ENCODE results near the gene JUNB. TPM values are rescaled to one million over a fixed set of nuclear protein-coding genes. Genes with fewer than 3 reads are reported as not detected.

Gene JUNB
- total and polyA plus RNA-seq, 2 donors, result 107 to 545 TPM

GRCh38 chr19:12825254-12826131 lies 34.2 kb downstream of the JUNB start:
- 5% methylated on average over 46 of the region's 46 CpGs for WGBS
- DNase-seq (ENCODE audit: extremely low spot score), result no peak
- Histone ChIP-seq H3K4me1 (ENCODE audit: insufficient read depth) (no peaks in the 10 kb centered on the region), H3K36me3 (ENCODE audit: insufficient read depth) (no peaks in the 10 kb centered on the region), H3K4me3 (ENCODE audit: low read depth, low read length) (peak overlapping the region; percentile 3), H3K27ac (ENCODE audit: low read depth) (no peak overlapping the region)

GRCh38 chr19:12828494-12828893 lies 37.2 kb downstream of the JUNB start:
- no peaks in the 10 kb centered on the region for H3K36me3 ChIP-seq (ENCODE audit: insufficient read depth)
- DNase-seq (ENCODE audit: extremely low spot score), result no peak
- H3K4me3 ChIP-seq (ENCODE audit: low read depth, low read length), result no peak overlapping the region
- 6% methylated on average over 23 of the region's 23 CpGs for WGBS
- H3K27ac ChIP-seq (ENCODE audit: low read depth), result no peak overlapping the region
- H3K4me1 ChIP-seq (ENCODE audit: insufficient read depth), result no peaks in the 10 kb centered on the region

GRCh38 chr19:12833418-12833737 lies 42.1 kb downstream of the JUNB start:
- H3K4me3 ChIP-seq (ENCODE audit: low read depth, low read length), result peak overlapping the region; percentile 37
- DNase-seq (ENCODE audit: extremely low spot score), result no peak
- no peaks in the 10 kb centered on the region for H3K36me3 ChIP-seq (ENCODE audit: insufficient read depth)
- WGBS, result 1% methylated on average over 2 of the region's 5 CpGs
- H3K4me1 ChIP-seq (ENCODE audit: insufficient read depth), result no peaks in the 10 kb centered on the region
- no peak overlapping the region for H3K27ac ChIP-seq (ENCODE audit: low read depth)

- Histone ChIP-seq H3K36me3 (ENCODE audit: insufficient read depth) (no peaks in the 10 kb centered on the region), H3K27ac (ENCODE audit: low read depth) (no peak overlapping the region), H3K4me1 (ENCODE audit: insufficient read depth) (no peaks in the 10 kb centered on the region), H3K4me3 (ENCODE audit: low read depth, low read length) (peak overlapping the region; percentile 37)
- no peak for DNase-seq (ENCODE audit: extremely low spot score)
- WGBS, result 1% methylated on average over 85 of the region's 87 CpGs
Observed at GRCh38 chr19:12833738-12834565, 42.7 kb downstream of the JUNB start.

- peak within 1 kb of the TSS; percentile 37 for H3K4me3 ChIP-seq (ENCODE audit: low read depth, low read length)
- no peak within 1 kb of the TSS for H3K27ac ChIP-seq (ENCODE audit: low read depth)
- no peaks in the 10 kb centered on the region for H3K36me3 ChIP-seq (ENCODE audit: insufficient read depth)
- no peaks in the 10 kb centered on the region for H3K4me1 ChIP-seq (ENCODE audit: insufficient read depth)
- DNase-seq (ENCODE audit: extremely low spot score), result no peak
- 7% methylated on average over 20 of the region's 20 CpGs for WGBS
Observed at GRCh38 chr19:12834566-12834943, 43.3 kb downstream of the JUNB start, which contains the start of gene RTBDN. Gene RTBDN, minus strand, starts transcription at chr19:12834579. Its CDS starts 4,600 bp downstream, at chr19:12829979.

GRCh38 chr19:12834976-12835757 lies 43.9 kb downstream of the JUNB start:
- Histone ChIP-seq H3K4me1 (ENCODE audit: insufficient read depth) (no peaks in the 10 kb centered on the region), H3K36me3 (ENCODE audit: insufficient read depth) (no peaks in the 10 kb centered on the region), H3K27ac (ENCODE audit: low read depth) (no peak overlapping the region), H3K4me3 (ENCODE audit: low read depth, low read length) (no peak overlapping the region)
- 8% methylated on average over 39 of the region's 39 CpGs for WGBS
- no peak for DNase-seq (ENCODE audit: extremely low spot score)

- Histone ChIP-seq H3K36me3 (ENCODE audit: insufficient read depth) (no peaks in the 10 kb centered on the region), H3K27ac (ENCODE audit: low read depth) (no peak overlapping the region), H3K4me3 (ENCODE audit: low read depth, low read length) (no peak overlapping the region), H3K4me1 (ENCODE audit: insufficient read depth) (no peaks in the 10 kb centered on the region)
- 6% methylated on average over 6 of the region's 6 CpGs for WGBS
- DNase-seq (ENCODE audit: extremely low spot score), result no peak
Observed at GRCh38 chr19:12836529-12836863, 45.2 kb downstream of the JUNB start.

- Histone ChIP-seq H3K4me3 (ENCODE audit: low read depth, low read length) (no peak overlapping the region), H3K4me1 (ENCODE audit: insufficient read depth) (no peaks in the 10 kb centered on the region)
- WGBS, result 76% methylated on average over 4 of the region's 4 CpGs
Observed at GRCh38 chr19:12837225-12837624, 45.9 kb downstream of the JUNB start.

GRCh38 chr19:12838182-12838885 lies 47.0 kb downstream of the JUNB start, which contains the start of gene MAST1:
Gene MAST1, plus strand, starts transcription at chr19:12838515. Its CDS starts 58 bp downstream, at chr19:12838573.
- H3K27ac ChIP-seq (ENCODE audit: low read depth), result no peak within 1 kb of the TSS
- no peak for DNase-seq (ENCODE audit: extremely low spot score)
- H3K36me3 ChIP-seq (ENCODE audit: insufficient read depth), result no peaks in the 10 kb centered on the region
- WGBS, result under 1% methylated on average over 69 of the region's 69 CpGs
- peak within 1 kb of the TSS; percentile 22 for H3K4me3 ChIP-seq (ENCODE audit: low read depth, low read length)
- H3K4me1 ChIP-seq (ENCODE audit: insufficient read depth), result no peaks in the 10 kb centered on the region

More at GRCh38 chr19:12837225-12837624, 45.9 kb downstream of the JUNB start:
- DNase-seq (ENCODE audit: extremely low spot score), result no peak
- no peaks in the 10 kb centered on the region for H3K36me3 ChIP-seq (ENCODE audit: insufficient read depth)
- H3K27ac ChIP-seq (ENCODE audit: low read depth), result no peak overlapping the region

- no peak for DNase-seq (ENCODE audit: extremely low spot score)
- WGBS, result 23% methylated on average over 21 of the region's 21 CpGs
- Histone ChIP-seq H3K27ac (ENCODE audit: low read depth) (no peak overlapping the region), H3K4me3 (ENCODE audit: low read depth, low read length) (peak overlapping the region; percentile 22), H3K4me1 (ENCODE audit: insufficient read depth) (no peaks in the 10 kb centered on the region), H3K36me3 (ENCODE audit: insufficient read depth) (no peaks in the 10 kb centered on the region)
Observed at GRCh38 chr19:12838886-12839756, 47.8 kb downstream of the JUNB start.

- H3K36me3 ChIP-seq (ENCODE audit: insufficient read depth), result no peaks in the 10 kb centered on the region
- no peak overlapping the region for H3K27ac ChIP-seq (ENCODE audit: low read depth)
- no peaks in the 10 kb centered on the region for H3K4me1 ChIP-seq (ENCODE audit: insufficient read depth)
- no peak overlapping the region for H3K4me3 ChIP-seq (ENCODE audit: low read depth, low read length)
- no peak for DNase-seq (ENCODE audit: extremely low spot score)
- 20% methylated on average over 43 of the region's 43 CpGs for WGBS
Observed at GRCh38 chr19:12840091-12841079, 49.1 kb downstream of the JUNB start.
